Gastrocnemius medialis (tissue), 4 donors: ENCODE measurements around the gene SPACA7.

Experiments used
- CTCF ChIP-seq, 5 experiments: fragments of 450-650 bp in 3 of 5; fragments of 200-600 bp in 2 of 5; sonication (generic) in 2 of 5; IDR thresholded peaks in 4 of 5; conservative IDR thresholded peaks in 1 of 5; 1 replicate in 4 of 5; 2 replicates in 1 of 5; pipeline ENCODE4 v1.5.1; 2016 to 2019; ENCODE audit warnings: antibody characterized with exemption in 5 of 5, mild to moderate bottlenecking in 3 of 5, moderate library complexity in 3 of 5
- POLR2A ChIP-seq, 2 donors: fragments of 450-650 bp; IDR thresholded peaks; one replicate each; pipeline ENCODE4 v1.6.1; 2017; ENCODE audit warnings: antibody characterized with exemption in 2 of 2, mild to moderate bottlenecking in 2 of 2, moderate library complexity in 2 of 2

- no peak for TF ChIP-seq CTCF (IDR thresholded peaks at IDR 0.05 in 4 of 5, conservative IDR thresholded peaks at IDR 0.05 in 1 of 5)
- no peak for TF ChIP-seq POLR2A (IDR thresholded peaks at IDR 0.05)
These were observed 47.9 kb downstream of the SPACA7 start for GRCh38 chr13:112424098-112424497.
